OCI-LY7 (cell line): ENCODE results near the gene TPRG1L. TPM values are rescaled to one million over a fixed set of nuclear protein-coding genes. Genes with fewer than 3 reads are reported as not detected.

Experiments used
- BruUV-seq: library from RNA; stranded (reverse); fragments of 400-500 nt; replicated peaks from 2 replicates; lab custom pipeline; 2021; lab: Mats Ljungman, UMichigan
- CTCF ChIA-PET: fragments of 300-600 bp; sonication (Branson Sonifier 250); formaldehyde crosslinking; loops from one replicate; lab custom pipeline; 2022; ENCODE audit warnings: antibody characterized with exemption; ENCODE audit not compliant: unreplicated experiment; lab: Charles Lee
- POLR2A ChIA-PET: fragments of 300-600 bp; sonication (Branson Sonifier 250); formaldehyde crosslinking; loops from one replicate; lab custom pipeline; 2022; ENCODE audit warnings: antibody characterized with exemption; lab: Charles Lee
- DNase-seq: peaks from one replicate; pipeline ENCODE4 v3.0.0-alpha.2; 2015; ENCODE audit warnings: low spot score
- H2AFZ ChIP-seq: fragments of 200-600 bp; sonication (generic), shearing (Covaris generic); 2 replicates; pipeline ENCODE4 v1.6.1; 2014; ENCODE audit warnings: mild to moderate bottlenecking, antibody characterized with exemption, low read length, moderate library complexity
- H3K27ac ChIP-seq: fragments of 200-600 bp; sonication (generic); 2 replicates; pipeline ENCODE4 v1.5.1; 2014; ENCODE audit warnings: mixed run types, low read depth, mild to moderate bottlenecking, moderate library complexity, low read length, inconsistent platforms; ENCODE audit not compliant: poor library complexity, severe bottlenecking
- H3K36me3 ChIP-seq: fragments of 200-600 bp; sonication (generic); 2 replicates; pipeline ENCODE4 v1.6.1; 2014; ENCODE audit warnings: mild to moderate bottlenecking, antibody characterized with exemption, low read length, moderate library complexity, mixed read lengths; ENCODE audit not compliant: insufficient read depth
- H3K4me1 ChIP-seq: fragments of 200-600 bp; sonication (generic); 2 replicates; pipeline ENCODE4 v1.5.1; 2014; ENCODE audit warnings: mild to moderate bottlenecking, low read length; ENCODE audit not compliant: insufficient read depth, poor library complexity, severe bottlenecking
- H3K4me2 ChIP-seq: fragments of 200-600 bp; sonication (generic); 2 replicates; pipeline ENCODE4 v1.6.1; 2014; ENCODE audit warnings: mild to moderate bottlenecking, low read length
- H3K4me3 ChIP-seq: fragments of 200-600 bp; sonication (generic); 2 replicates; pipeline ENCODE4 v1.5.1; 2014; ENCODE audit warnings: mild to moderate bottlenecking, low read depth, low read length; ENCODE audit not compliant: poor library complexity, severe bottlenecking
- H3K79me2 ChIP-seq: fragments of 200-600 bp; sonication (generic); 2 replicates; pipeline ENCODE4 v1.6.1; 2016; ENCODE audit warnings: low read depth, mild to moderate bottlenecking, low read length, moderate library complexity, mixed read lengths; ENCODE audit not compliant: insufficient read depth
- H3K9me2 ChIP-seq: fragments of 200-600 bp; sonication (generic); 2 replicates; pipeline ENCODE4 v1.6.1; 2016; ENCODE audit warnings: mild to moderate bottlenecking, low read length, mixed read lengths; ENCODE audit not compliant: insufficient read depth
- H3K9me3 ChIP-seq: fragments of 200-600 bp; sonication (generic); 2 replicates; pipeline ENCODE4 v1.6.1; 2014; ENCODE audit warnings: mild to moderate bottlenecking, mixed run types, low read length, mixed read lengths
- H4K20me1 ChIP-seq: fragments of 200-600 bp; sonication (generic); 2 replicates; pipeline ENCODE4 v1.6.1; 2014; ENCODE audit warnings: mild to moderate bottlenecking, antibody characterized with exemption, low read length, moderate library complexity, mixed read lengths; ENCODE audit not compliant: insufficient read depth
- CTCF ChIP-seq: fragments of 200-600 bp; sonication (generic); conservative IDR thresholded peaks from 2 replicates; pipeline ENCODE4 v1.5.1; 2014; ENCODE audit warnings: mild to moderate bottlenecking, antibody characterized with exemption, low read length, moderate library complexity, mixed read lengths
- EZH2phosphoT487 ChIP-seq: fragments of 200-600 bp; sonication (generic); IDR thresholded peaks from 2 replicates; pipeline ENCODE4 v1.6.1; 2018; ENCODE audit warnings: low read depth, borderline replicate concordance, mild to moderate bottlenecking, mixed run types, antibody characterized with exemption, low read length, moderate library complexity, mixed read lengths
- intact Hi-C: fragments of 100-400 bp; cut with micrococcal nuclease; formaldehyde crosslinking; loops from one replicate; pipeline ENCODE4 v1.10.0; 2022; ENCODE audit not compliant: unreplicated experiment
- total RNA-seq, 2 experiments: library from RNA; depleted of rRNA in 1 of 2; stranded (reverse); fragments of >200 nt in 1 of 2; shearing (Covaris generic) in 1 of 2; gene quantifications; 2 replicates each; pipeline ENCODE4 v1.2.3, GENCODE V29; 2014 to 2022

The TPRG1L gene
- total RNA-seq, 2 experiments from 2014 or later, result 3.1 to 6.8 TPM

- no peak for TF ChIP-seq CTCF
- no peak for TF ChIP-seq EZH2phosphoT487
- H3K79me2 ChIP-seq, result no peaks in the 10 kb centered on the region
- H3K9me2 ChIP-seq, result no peaks in the 10 kb centered on the region
- POLR2A ChIA-PET, result no interaction called here
- DNase-seq, result no peak
- H3K4me1 ChIP-seq, result peaks cover 24% of the 10 kb centered on the region
- H3K9me3 ChIP-seq, result no peaks in the 10 kb centered on the region
- H3K36me3 ChIP-seq, result no peaks in the 10 kb centered on the region
- intact Hi-C loops, result no loop called here
- CTCF ChIA-PET, result no interaction called here
- H2AFZ ChIP-seq, result no peak overlapping the region
- peak overlapping the region; percentile 50; the same call in 1 of the 2 replicates for H3K4me2 ChIP-seq
- no TSS peak for BruUV-seq
- H3K27ac ChIP-seq, result no peak overlapping the region
- no peaks in the 10 kb centered on the region for H4K20me1 ChIP-seq
- H3K4me3 ChIP-seq, result no peak overlapping the region
Observed at GRCh38 chr1:3672231-3672970, 47.6 kb downstream of the TPRG1L start.

GRCh38 chr1:3672971-3673361 lies 48.2 kb downstream of the TPRG1L start:
- Histone ChIP-seq H3K79me2 (no peaks in the 10 kb centered on the region), H3K4me3 (peak overlapping the region; percentile 39), H3K4me2 (peak overlapping the region; percentile 50; the same call in 1 of the 2 replicates), H2AFZ (peak overlapping the region; percentile 28; the same call in 1 of the 2 replicates), H3K36me3 (no peaks in the 10 kb centered on the region), H3K4me1 (peaks cover 24% of the 10 kb centered on the region), H4K20me1 (no peaks in the 10 kb centered on the region), H3K27ac (no peak overlapping the region), H3K9me2 (no peaks in the 10 kb centered on the region), H3K9me3 (no peaks in the 10 kb centered on the region)
- ChIA-PET CTCF (no interaction called here), POLR2A (no interaction called here)
- BruUV-seq, result no TSS peak
- TF ChIP-seq CTCF (no peak), EZH2phosphoT487 (no peak)
- intact Hi-C loops, result no loop called here
- no peak for DNase-seq

- CTCF ChIA-PET, result no interaction called here
- DNase-seq, result peak; percentile 25
- Histone ChIP-seq H3K4me2 (peak overlapping the region; percentile 50; the same call in 1 of the 2 replicates), H3K79me2 (no peaks in the 10 kb centered on the region), H3K4me3 (peak overlapping the region; percentile 39), H3K4me1 (peaks cover 24% of the 10 kb centered on the region), H3K9me3 (no peaks in the 10 kb centered on the region), H3K27ac (no peak overlapping the region), H3K9me2 (no peaks in the 10 kb centered on the region), H3K36me3 (no peaks in the 10 kb centered on the region), H2AFZ (peak overlapping the region; percentile 28; the same call in 1 of the 2 replicates), H4K20me1 (no peaks in the 10 kb centered on the region)
- BruUV-seq, result no TSS peak
- POLR2A ChIA-PET, result no interaction called here
- intact Hi-C loops, result no loop called here
- TF ChIP-seq EZH2phosphoT487, result no peak
- peak; percentile 42 for TF ChIP-seq CTCF
Observed at GRCh38 chr1:3673381-3674099, 48.7 kb downstream of the TPRG1L start.
